ENCODE measurements around the gene ALPL. TPM values are rescaled to one million over a fixed set of nuclear protein-coding genes. Genes with fewer than 3 reads are reported as not detected.

The ALPL gene
- total RNA-seq, 1 experiment from 2014 or later, result not detected

- peak in 1 of 2 experiments; percentile 14 for DNase-seq
- POLR2A ChIA-PET (ENCODE audit: unreplicated experiment), result no interaction called here
- no peaks in the 10 kb centered on the region for H3K27me3 ChIP-seq (ENCODE audit: insufficient read depth, low read depth)
These were observed 59.0 kb downstream of the ALPL start for GRCh38 chr1:21568006-21568746.

GRCh38 chr1:21568809-21569385 lies 59.7 kb downstream of the ALPL start:
- Histone ChIP-seq H3K36me3 (ENCODE audit: low read depth) (no peaks in the 10 kb centered on the region), H3F3A (ENCODE audit: insufficient read depth, low read depth) (no peaks in the 10 kb centered on the region), H3K4me1 (replicated peaks; ENCODE audit: insufficient read depth) (no peaks in the 10 kb centered on the region), H4K20me1 (ENCODE audit: insufficient read depth) (no peaks in the 10 kb centered on the region), H3K27me3 (ENCODE audit: insufficient read depth, low read depth) (no peaks in the 10 kb centered on the region), H3K27ac (no peak overlapping the region), H3K4me3 (no peak overlapping the region), H3K4me2 (no peak overlapping the region), H3K9me2 (ENCODE audit: insufficient read depth) (no peaks in the 10 kb centered on the region), H3K9me3 (ENCODE audit: insufficient read depth, low read depth) (no peaks in the 10 kb centered on the region), H3K79me2 (ENCODE audit: low read depth) (no peaks in the 10 kb centered on the region), H2AFZ (no peak overlapping the region)
- CTCF ChIA-PET, result interaction anchor here (0.5 kb wide), 1 partner anchor 315 kb away, joined by 3 read pairs; no protein-coding TSS in a partner anchor
- TF ChIP-seq EZH2 (IDR thresholded peaks at IDR 0.05; ENCODE audit: low read depth) (no peak), CTCF (conservative IDR thresholded peaks at IDR 0.05) (no peak)
- POLR2A ChIA-PET (ENCODE audit: unreplicated experiment), result no interaction called here
- intact Hi-C loops (cut with micrococcal nuclease; ENCODE audit: unreplicated experiment), result no loop called here
- no TSS peak for BruUV-seq (replicated peaks)
- DNase-seq, result no peak

More at GRCh38 chr1:21568006-21568746, 59.0 kb downstream of the ALPL start:
- no peaks in the 10 kb centered on the region for H3K79me2 ChIP-seq (ENCODE audit: low read depth)
- no peaks in the 10 kb centered on the region for H3K9me2 ChIP-seq (ENCODE audit: insufficient read depth)
- H3K4me2 ChIP-seq, result no peak overlapping the region
- H3K4me3 ChIP-seq, result no peak overlapping the region
- TF ChIP-seq EZH2 (IDR thresholded peaks at IDR 0.05; ENCODE audit: low read depth) (no peak), CTCF (conservative IDR thresholded peaks at IDR 0.05) (no peak)
- no peaks in the 10 kb centered on the region for H3K4me1 ChIP-seq (replicated peaks; ENCODE audit: insufficient read depth)
- BruUV-seq (replicated peaks), result no TSS peak
- H3K9me3 ChIP-seq (ENCODE audit: insufficient read depth, low read depth), result no peaks in the 10 kb centered on the region
- no peaks in the 10 kb centered on the region for H3K36me3 ChIP-seq (ENCODE audit: low read depth)
- no peaks in the 10 kb centered on the region for H3F3A ChIP-seq (ENCODE audit: insufficient read depth, low read depth)
- H2AFZ ChIP-seq, result no peak overlapping the region
- H3K27ac ChIP-seq, result no peak overlapping the region
- no peaks in the 10 kb centered on the region for H4K20me1 ChIP-seq (ENCODE audit: insufficient read depth)
- intact Hi-C loops (cut with micrococcal nuclease; ENCODE audit: unreplicated experiment), result no loop called here
- CTCF ChIA-PET, result no interaction called here

- Histone ChIP-seq H3F3A (ENCODE audit: insufficient read depth, low read depth) (no peaks in the 10 kb centered on the region), H3K9me3 (ENCODE audit: insufficient read depth, low read depth) (no peaks in the 10 kb centered on the region), H3K9me2 (ENCODE audit: insufficient read depth) (no peaks in the 10 kb centered on the region), H2AFZ (no peak overlapping the region), H3K27me3 (ENCODE audit: insufficient read depth, low read depth) (no peaks in the 10 kb centered on the region), H3K79me2 (ENCODE audit: low read depth) (no peaks in the 10 kb centered on the region), H3K4me3 (no peak overlapping the region), H4K20me1 (ENCODE audit: insufficient read depth) (no peaks in the 10 kb centered on the region), H3K4me2 (no peak overlapping the region), H3K36me3 (ENCODE audit: low read depth) (no peaks in the 10 kb centered on the region), H3K27ac (no peak overlapping the region), H3K4me1 (replicated peaks; ENCODE audit: insufficient read depth) (no peaks in the 10 kb centered on the region)
- BruUV-seq (replicated peaks), result no TSS peak
- CTCF ChIA-PET, result no interaction called here
- POLR2A ChIA-PET (ENCODE audit: unreplicated experiment), result no interaction called here
- intact Hi-C loops (cut with micrococcal nuclease; ENCODE audit: unreplicated experiment), result no loop called here
- TF ChIP-seq CTCF (conservative IDR thresholded peaks at IDR 0.05) (no peak), EZH2 (IDR thresholded peaks at IDR 0.05; ENCODE audit: low read depth) (no peak)
- DNase-seq, result no peak
These were observed 60.8 kb downstream of the ALPL start for GRCh38 chr1:21569820-21570527.
